ENCODE data around the gene DLG1.

DLG1 gene

GRCh38 chr3:197031315-197032285 lies 266.8 kb downstream of the DLG1 start:
- peak; percentile 19 for DNase-seq (ENCODE audit: low spot score)
- TF ChIP-seq, protein P1, sequence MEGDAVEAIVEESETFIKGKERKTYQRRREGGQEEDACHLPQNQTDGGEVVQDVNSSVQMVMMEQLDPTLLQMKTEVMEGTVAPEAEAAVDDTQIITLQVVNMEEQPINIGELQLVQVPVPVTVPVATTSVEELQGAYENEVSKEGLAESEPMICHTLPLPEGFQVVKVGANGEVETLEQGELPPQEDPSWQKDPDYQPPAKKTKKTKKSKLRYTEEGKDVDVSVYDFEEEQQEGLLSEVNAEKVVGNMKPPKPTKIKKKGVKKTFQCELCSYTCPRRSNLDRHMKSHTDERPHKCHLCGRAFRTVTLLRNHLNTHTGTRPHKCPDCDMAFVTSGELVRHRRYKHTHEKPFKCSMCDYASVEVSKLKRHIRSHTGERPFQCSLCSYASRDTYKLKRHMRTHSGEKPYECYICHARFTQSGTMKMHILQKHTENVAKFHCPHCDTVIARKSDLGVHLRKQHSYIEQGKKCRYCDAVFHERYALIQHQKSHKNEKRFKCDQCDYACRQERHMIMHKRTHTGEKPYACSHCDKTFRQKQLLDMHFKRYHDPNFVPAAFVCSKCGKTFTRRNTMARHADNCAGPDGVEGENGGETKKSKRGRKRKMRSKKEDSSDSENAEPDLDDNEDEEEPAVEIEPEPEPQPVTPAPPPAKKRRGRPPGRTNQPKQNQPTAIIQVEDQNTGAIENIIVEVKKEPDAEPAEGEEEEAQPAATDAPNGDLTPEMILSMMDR (IDR thresholded peaks at IDR 0.05; ENCODE audit: extremely low read depth, missing control alignments), result no peak

DNA sequence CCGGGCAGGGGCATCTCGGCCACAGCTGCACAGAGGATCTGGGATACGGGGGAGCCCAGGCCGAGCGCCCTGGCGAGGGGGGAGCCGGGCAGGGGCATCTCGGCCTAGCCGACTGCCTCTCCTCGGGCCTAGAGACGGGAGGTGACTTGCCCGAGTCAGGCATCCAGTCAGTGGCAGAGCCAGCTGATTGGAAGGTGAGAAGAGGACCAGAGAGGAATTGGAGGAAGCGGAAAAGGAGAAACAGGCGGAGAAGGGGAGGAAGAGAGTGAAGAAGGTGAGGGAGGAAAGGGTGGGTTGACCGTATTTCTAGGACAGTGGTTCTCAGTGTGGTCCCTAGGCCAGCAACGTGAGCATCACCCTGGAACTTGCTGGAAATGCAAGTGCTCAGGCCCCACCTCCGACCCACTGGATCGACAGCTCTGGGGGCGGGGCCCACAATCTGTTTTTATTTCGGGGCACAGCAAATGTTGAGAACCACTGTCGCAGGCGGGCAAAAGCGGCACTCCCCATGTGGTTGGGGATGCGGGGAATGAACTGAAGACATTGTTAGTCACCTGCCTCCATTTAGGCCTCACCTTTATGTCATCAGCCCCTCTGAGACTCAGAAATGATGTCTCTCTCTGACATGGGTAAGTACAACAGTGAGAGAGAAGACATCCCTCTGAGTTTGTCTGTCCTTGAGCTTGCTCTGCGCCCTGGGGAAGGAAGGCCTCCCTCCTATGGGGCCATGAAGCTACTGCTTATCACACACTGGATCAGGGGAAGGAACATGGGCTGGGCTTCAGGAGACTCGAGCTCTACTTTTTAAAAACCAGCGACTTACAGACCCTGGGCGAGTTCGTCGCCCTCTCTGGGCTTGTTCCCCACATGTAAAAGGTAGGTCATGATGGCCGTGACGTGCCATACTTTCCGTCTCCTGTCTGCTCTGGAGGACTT lies 267.8 kb downstream of the DLG1 start:
- TF ChIP-seq, protein P1 (IDR thresholded peaks at IDR 0.05; ENCODE audit: extremely low read depth, missing control alignments), result no peak
- peak; percentile 24 for DNase-seq (ENCODE audit: low spot score)

DNA sequence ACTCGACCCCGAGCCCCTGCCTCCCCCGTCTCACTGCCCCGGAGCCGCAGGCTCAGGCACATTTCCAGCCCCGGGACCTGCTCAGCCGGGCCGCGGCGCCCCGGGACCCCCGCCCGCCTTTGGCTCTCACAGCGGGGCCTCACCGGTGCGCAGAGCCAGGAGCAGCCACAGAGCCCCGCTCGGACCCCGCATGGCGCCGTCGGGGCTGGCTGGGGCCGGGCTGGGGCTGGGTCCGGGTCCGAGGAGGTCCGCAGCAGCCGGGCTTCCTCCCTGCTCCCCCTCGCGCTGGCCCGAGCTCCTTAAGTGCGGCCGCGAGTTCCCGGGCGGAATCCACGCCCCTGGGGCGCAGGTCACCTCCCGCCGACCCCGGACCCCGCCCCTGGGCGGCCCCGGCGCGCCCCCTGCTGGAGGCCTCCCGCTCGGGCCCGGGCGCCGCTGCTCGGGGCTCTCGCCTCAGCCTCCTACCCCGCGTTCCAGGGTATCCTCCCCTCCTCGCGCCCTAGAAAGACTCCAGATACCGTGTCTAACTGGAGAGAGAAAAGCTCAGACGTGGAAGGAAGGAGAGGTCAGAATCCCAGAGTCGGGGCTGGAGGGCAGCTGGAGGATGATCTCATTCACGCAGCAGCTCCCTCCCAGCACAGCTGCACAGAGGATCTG lies 268.8 kb downstream of the DLG1 start, which contains the start of gene MELTF:
TSS of gene MELTF (minus strand) at position 307 of the 657 bp plus-strand sequence. CDS start at position 192, 115 bp downstream.
- peak; percentile 99 for DNase-seq (ENCODE audit: low spot score)
- TF ChIP-seq, protein P1 (IDR thresholded peaks at IDR 0.05; ENCODE audit: extremely low read depth, missing control alignments), result peak; percentile 58

DNA sequence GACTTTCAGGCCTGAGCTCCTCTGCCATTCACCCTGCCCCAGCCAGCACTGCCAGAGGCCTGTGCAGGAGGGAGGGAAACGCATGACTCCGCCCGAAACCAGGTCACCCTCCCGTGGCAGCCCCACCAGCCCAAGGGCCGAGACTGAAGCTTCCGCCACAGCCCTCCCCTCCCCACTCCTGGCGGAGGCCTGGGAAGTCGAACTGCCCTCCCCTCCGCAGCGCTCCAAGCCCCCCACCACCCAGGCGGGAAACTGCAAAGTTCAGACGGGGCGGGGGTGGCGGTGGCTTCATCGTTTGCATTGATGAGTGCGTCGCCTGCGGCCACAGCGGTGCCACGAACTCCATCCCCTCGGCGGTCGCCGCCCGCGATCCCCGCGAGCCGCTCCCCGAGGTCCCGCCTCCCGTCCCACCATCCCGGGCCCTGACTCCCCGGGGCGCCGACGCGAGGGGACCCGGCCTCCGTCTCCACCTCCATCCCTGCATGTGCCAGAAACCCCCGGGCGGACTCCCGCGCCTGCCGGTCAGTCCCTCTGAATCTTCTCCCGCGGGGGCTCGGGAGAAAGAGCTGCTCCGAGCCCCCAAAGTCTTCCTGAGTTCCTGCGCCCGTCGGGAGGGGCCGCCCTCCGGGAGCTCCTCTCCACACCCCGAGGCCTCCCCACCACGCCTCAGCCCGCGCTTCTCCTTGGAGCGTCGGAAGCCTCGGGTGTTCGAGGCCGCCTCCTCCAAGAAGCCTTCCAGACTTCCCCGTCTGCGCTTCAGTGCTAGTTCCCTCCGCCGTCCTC lies 269.5 kb downstream of the DLG1 start:
- TF ChIP-seq, protein P1 (IDR thresholded peaks at IDR 0.05; ENCODE audit: extremely low read depth, missing control alignments), result no peak
- peak; percentile 82 for DNase-seq (ENCODE audit: low spot score)

DNA sequence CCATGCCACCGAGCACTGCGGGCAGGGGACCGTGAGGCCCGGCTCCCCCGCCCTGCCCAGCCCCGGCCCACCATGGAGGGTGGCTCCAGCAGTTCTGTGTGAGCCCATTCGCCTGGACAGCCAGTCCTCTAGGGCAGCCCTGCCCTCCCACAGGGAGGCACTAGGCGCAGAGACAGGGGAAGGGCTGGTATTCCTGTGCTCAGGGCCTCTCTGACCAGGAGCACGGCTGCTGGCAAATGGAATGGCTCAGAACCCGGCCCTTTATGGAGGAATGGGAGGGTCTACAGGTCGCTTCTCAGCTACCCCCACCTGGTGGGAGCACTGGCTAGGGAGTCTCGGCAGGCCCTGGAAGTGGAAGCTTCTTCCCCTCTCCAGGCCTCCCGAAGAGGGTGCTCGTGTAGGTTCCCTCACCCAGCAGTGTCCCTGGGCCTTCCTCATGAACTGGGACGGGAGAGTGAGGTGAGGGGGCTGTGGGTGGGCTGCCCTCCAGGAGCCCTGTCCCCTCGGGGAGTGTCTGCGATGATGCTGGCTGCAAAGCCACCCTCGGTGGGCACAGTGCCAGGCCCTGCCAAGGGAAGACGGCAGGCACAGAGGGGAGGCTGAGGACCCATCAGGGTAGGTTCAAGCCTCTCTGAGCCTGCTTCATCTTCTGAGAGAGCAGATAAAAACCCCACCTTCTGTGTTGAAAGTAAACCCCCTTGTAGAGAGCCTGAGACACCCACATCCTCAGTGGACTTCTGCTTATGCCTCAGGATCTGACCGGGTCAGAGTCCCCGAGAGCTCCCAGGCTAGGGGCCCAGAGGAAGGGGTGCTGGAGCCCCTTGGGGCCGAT lies 270.3 kb downstream of the DLG1 start:
- DNase-seq (ENCODE audit: low spot score), result peak; percentile 32
- TF ChIP-seq, protein P1 (IDR thresholded peaks at IDR 0.05; ENCODE audit: extremely low read depth, missing control alignments), result no peak

Measured in GM20000 (cell line).